ACC112 (cell line): ENCODE measurements around the gene METTL16.
"Not testable (repeated sequence)": the region's sequence is repeated elsewhere in the genome, so short reads cannot be mapped to it uniquely, and the experiment has no call there.

Source experiments
- H2AFZ ChIP-seq: fragments of 200-600 bp; sonication (generic); one replicate; pipeline ENCODE4 v1.6.0; 2017; ENCODE audit warnings: antibody characterized with exemption, low read length; ENCODE audit not compliant: unreplicated experiment
- H3K27ac ChIP-seq: fragments of 200-600 bp; sonication (generic); 2 replicates; pipeline ENCODE4 v1.5.1; 2014; ENCODE audit warnings: low read depth, mild to moderate bottlenecking, antibody characterized with exemption, low read length, moderate library complexity
- H3K27me3 ChIP-seq: fragments of 200-600 bp; sonication (generic); 2 replicates; pipeline ENCODE4 v1.6.1; 2014; ENCODE audit warnings: mild to moderate bottlenecking, antibody characterized with exemption, low read length, moderate library complexity, mixed read lengths; ENCODE audit not compliant: insufficient read depth
- H3K36me3 ChIP-seq: fragments of 200-600 bp; sonication (generic); 2 replicates; pipeline ENCODE4 v1.6.1; 2016; ENCODE audit warnings: mild to moderate bottlenecking, antibody characterized with exemption, low read length, moderate library complexity, mixed read lengths; ENCODE audit not compliant: insufficient read depth
- H3K4me1 ChIP-seq: fragments of 200-600 bp; sonication (generic); one replicate; pipeline ENCODE4 v1.6.1; 2016; ENCODE audit warnings: low read length, mixed read lengths; ENCODE audit not compliant: insufficient read depth, unreplicated experiment, control insufficient read depth
- H3K4me3 ChIP-seq: fragments of 200-600 bp; sonication (generic); 2 replicates; pipeline ENCODE4 v1.5.1; 2014; ENCODE audit warnings: mild to moderate bottlenecking, low read depth, low read length
- H3K79me2 ChIP-seq: fragments of 200-600 bp; sonication (generic); one replicate; pipeline ENCODE4 v1.6.0; 2016; ENCODE audit warnings: low read length; ENCODE audit not compliant: control insufficient read depth, unreplicated experiment, insufficient read depth

Gene METTL16, protein sequence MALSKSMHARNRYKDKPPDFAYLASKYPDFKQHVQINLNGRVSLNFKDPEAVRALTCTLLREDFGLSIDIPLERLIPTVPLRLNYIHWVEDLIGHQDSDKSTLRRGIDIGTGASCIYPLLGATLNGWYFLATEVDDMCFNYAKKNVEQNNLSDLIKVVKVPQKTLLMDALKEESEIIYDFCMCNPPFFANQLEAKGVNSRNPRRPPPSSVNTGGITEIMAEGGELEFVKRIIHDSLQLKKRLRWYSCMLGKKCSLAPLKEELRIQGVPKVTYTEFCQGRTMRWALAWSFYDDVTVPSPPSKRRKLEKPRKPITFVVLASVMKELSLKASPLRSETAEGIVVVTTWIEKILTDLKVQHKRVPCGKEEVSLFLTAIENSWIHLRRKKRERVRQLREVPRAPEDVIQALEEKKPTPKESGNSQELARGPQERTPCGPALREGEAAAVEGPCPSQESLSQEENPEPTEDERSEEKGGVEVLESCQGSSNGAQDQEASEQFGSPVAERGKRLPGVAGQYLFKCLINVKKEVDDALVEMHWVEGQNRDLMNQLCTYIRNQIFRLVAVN

DNA sequence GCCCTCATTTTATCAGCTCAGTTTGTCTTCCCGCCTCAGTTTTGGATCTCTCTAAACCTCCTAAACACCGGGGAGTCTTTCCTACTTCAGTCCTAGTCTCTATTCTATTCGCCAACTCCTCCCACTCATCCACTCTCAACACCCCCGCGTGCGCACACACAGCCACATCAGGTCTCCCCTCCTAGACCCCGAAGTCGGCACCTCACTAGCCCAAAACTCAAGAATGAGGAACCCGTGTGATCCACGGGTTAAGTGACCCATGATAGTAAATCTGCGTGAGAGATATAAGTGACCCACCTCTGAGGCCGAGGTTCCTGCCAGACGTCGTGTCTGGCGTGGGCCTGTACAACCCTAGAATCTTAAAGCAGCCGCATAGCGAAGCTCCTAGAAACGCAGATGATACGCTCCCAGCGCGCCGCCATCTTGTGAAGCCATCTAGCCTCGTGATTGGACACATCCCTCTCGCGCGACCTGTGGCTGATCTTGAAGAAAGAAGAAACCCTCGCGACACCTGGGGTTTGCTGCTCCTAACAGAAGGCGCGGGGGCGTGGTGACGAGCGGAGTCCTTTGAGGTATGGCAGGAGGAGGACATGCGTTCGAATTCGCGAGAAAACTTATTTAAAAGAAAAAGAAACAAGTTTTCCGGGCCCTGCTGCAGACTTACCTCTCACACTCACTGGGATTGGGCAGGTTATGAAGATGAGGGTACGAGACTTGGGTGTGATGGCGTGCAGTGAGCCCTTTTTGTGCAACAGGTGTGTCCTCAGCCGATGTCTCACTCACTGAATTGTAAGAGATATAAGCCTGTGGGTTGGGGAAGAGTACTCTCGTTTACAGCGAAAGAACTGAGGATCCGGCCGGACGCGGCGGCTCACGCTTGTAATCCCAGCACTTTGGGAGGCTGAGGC is at the start of gene METTL16:
TSS of gene METTL16 (minus strand) at position 427 of the 908 bp plus-strand sequence. CDS start 9,557 bp downstream, outside the sequence.
- H3K4me1 ChIP-seq, result peaks cover 12% of the 10 kb centered on the region
- peaks cover 35% of the 10 kb centered on the region for H3K79me2 ChIP-seq
- H3K36me3 ChIP-seq, result no peaks in the 10 kb centered on the region
- H3K27ac ChIP-seq, result peak within 1 kb of the TSS; percentile 98
- H2AFZ ChIP-seq, result peak within 1 kb of the TSS; percentile 94
- no peaks in the 10 kb centered on the region for H3K27me3 ChIP-seq
- peak within 1 kb of the TSS; percentile 95 for H3K4me3 ChIP-seq

DNA sequence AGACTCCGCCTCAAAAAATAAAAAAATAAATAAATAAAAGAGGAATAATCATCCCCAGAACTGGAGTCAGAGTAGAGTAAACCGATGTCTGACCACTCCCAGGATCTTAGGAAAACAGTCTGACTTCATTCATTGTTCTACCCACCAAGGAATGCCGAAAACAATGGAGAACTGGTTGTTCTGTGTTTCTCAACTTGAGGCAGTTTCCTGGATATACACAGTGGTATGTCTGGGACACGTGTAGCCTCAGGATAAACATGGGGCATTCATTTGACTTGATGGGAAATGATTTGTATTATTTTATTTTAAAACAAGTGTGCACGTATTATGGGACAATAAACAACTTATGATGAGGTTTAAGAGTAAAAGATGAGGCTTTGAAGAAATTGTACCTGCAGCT is 49.0 kb upstream of the METTL16 start:
- no peak overlapping the region for H3K4me3 ChIP-seq
- no peaks in the 10 kb centered on the region for H3K36me3 ChIP-seq
- H3K79me2 ChIP-seq, result no peaks in the 10 kb centered on the region
- peaks cover 6% of the 10 kb centered on the region; the same call in 1 of the 2 replicates for H3K27me3 ChIP-seq
- H2AFZ ChIP-seq, result no peak overlapping the region
- H3K4me1 ChIP-seq, result peaks cover 9% of the 10 kb centered on the region
- no peak overlapping the region for H3K27ac ChIP-seq

DNA sequence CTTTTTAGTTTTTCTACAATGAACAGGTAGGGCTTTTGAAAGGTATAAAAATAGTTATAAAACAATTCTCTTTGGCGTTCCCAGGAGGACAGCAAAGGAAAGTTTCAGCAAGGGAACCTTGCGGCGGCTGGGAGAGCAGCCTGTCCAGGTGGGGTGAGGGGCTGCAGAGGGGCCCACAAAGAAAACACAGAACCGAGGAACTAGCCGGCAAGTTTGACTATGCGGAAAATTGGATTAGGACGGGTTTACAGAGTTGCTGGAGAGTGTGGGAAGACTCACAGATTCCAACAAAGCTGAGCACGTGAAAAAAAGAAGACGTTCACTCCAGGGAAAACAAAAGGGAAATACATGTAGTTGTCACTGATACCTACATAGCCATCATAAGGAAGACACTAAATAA is 40.2 kb upstream of the METTL16 start:
- no peak overlapping the region for H3K27ac ChIP-seq
- no peaks in the 10 kb centered on the region for H3K4me1 ChIP-seq
- no peak overlapping the region for H2AFZ ChIP-seq
- H3K4me3 ChIP-seq, result no peak overlapping the region
- H3K79me2 ChIP-seq, result no peaks in the 10 kb centered on the region
- no peaks in the 10 kb centered on the region for H3K36me3 ChIP-seq
- H3K27me3 ChIP-seq, result peaks cover 3% of the 10 kb centered on the region

DNA sequence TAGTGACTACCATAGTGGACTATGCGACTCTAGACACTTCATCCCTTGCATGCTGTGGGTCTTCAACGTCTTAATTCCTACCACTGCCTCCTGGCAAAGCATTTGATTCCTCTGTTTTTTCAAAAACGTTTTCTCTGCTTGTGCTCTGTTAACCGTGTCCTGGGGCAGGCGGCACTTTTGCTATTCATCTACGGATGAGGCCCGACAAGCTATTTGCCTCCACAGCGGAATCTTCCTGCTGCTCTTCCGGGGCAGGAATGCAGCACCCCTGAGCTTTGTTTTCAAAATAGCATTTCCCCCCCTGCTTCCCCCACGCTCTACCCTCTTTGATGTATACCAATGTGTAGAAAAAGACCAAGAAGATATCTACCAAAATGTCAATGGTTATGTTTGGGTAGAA is 39.8 kb upstream of the METTL16 start:
- H2AFZ ChIP-seq, result no peak overlapping the region
- H3K27me3 ChIP-seq, result no peaks in the 10 kb centered on the region; the same call in 1 of the 2 replicates
- H3K4me3 ChIP-seq, result no peak overlapping the region
- H3K79me2 ChIP-seq, result no peaks in the 10 kb centered on the region
- H3K27ac ChIP-seq, result no peak overlapping the region
- H3K4me1 ChIP-seq, result no peaks in the 10 kb centered on the region
- H3K36me3 ChIP-seq, result no peaks in the 10 kb centered on the region

DNA sequence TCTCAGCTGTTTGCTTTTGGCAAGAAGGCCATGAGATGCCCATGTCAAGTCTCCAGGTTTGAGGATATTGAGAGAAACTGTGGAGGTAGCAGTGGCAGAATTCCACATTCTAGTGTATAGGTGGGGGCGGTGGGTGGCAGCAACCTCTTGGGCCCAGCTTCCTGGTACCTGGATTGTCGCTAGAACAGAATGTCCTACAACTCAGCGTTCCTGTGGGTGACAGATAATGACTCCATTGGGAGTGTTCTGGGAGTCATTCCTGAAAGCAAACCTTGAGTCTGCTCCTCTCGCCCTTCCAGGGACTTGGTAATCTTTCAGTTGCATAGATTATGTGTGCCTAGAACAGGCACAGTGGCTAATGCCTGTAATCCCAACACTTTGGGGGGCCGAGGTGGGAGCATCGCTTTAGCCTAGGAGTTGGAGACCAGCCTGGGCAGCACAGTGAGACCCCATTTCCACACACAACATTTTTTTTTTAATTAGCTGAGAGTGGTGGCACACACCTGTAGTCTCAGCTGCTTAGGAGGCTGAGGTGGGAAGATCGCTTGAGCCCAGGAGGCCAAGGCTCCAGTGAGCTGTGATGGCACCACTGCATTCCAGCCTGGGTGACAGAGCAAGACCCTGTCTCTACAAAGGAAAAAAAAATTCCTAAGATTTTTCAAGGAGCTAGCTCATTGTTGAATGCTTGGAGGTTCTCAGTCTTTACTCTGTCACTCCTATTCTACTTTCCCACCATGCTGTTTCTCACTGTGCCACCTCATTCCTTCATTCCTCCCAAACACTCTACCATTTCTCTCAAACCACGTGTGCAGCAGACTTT is 37.9 kb upstream of the METTL16 start:
- no peaks in the 10 kb centered on the region for H3K4me1 ChIP-seq
- no peak overlapping the region for H3K4me3 ChIP-seq

DNA sequence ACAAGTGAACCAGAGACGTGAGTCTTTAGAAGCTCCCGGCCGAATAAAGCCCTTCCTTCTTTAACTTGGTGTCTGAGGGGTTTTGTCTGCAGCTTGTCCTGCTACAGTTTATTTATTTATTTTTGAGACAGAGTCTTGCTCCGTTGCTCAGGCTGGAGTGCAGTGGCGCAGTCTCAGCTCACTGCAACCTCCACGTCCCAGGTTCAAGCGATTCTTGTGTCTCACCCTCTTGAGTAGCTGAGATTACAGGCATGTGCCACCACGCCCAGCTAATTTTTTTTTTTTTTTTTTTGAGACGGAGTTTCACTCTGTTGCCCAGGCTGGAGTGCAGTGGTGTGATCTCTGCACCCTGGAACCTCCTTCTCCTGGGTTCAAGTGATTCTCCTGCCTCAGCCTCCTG is 36.3 kb upstream of the METTL16 start:
- H2AFZ ChIP-seq, H3K36me3 ChIP-seq, H3K27me3 ChIP-seq, H3K4me1 ChIP-seq, H3K79me2 ChIP-seq, H3K27ac ChIP-seq, H3K4me3 ChIP-seq: not testable (repeated sequence)

More for the DNA sequence above, 37.9 kb upstream of the METTL16 start:
- H3K27ac ChIP-seq, result no peak overlapping the region
- H3K36me3 ChIP-seq, result no peaks in the 10 kb centered on the region
- H2AFZ ChIP-seq, result no peak overlapping the region
- H3K79me2 ChIP-seq, result no peaks in the 10 kb centered on the region
- H3K27me3 ChIP-seq, result no peaks in the 10 kb centered on the region; the same call in 1 of the 2 replicates

DNA sequence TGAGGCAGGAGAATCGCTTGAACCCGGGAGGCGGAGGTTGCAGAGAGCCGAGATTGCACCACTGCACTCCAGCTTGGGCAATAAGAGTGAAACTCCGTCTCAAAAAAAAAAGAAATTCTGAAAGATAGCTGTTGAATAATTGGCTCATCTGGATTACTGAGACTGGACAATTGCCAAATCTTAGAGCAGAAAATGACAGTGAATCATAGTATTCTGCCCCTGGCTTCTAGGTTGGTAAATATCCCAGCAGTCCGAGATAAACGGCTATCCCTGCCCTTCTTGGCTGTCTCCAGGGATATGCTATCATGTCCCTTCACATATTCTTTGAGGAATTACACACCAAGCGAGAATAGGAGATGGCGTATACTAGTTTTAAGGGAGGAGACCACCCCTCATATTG is 35.5 kb upstream of the METTL16 start:
- no peaks in the 10 kb centered on the region; the same call in 1 of the 2 replicates for H3K27me3 ChIP-seq
- H3K79me2 ChIP-seq, result no peaks in the 10 kb centered on the region
- no peak overlapping the region for H2AFZ ChIP-seq
- H3K36me3 ChIP-seq, result no peaks in the 10 kb centered on the region
- no peaks in the 10 kb centered on the region for H3K4me1 ChIP-seq
- peak overlapping the region; percentile 21; the same call in 1 of the 2 replicates for H3K4me3 ChIP-seq
- H3K27ac ChIP-seq, result no peak overlapping the region

DNA sequence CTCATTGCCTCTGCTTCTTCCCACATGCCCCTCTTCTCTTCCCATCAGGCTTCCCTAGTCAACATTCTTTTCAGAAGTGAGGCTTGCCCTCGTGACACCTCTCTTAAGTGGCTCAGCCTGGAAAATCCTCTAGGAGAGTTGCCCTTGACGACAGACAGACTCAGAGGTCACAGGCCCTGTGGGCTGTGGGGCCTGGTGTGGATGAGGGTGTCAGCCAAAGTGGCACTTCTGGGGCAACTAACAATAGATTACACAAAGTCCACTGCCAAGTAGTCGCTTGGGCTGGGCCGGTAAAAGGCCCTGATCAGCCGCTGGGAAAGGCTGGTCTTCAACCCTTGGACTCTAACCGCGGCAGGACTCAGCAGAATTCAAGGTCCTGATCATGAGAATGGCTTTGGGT is 33.7 kb upstream of the METTL16 start:
- Histone ChIP-seq H3K27me3 (no peaks in the 10 kb centered on the region), H3K4me1 (no peaks in the 10 kb centered on the region), H3K79me2 (no peaks in the 10 kb centered on the region), H3K27ac (no peak overlapping the region), H3K36me3 (no peaks in the 10 kb centered on the region), H2AFZ (no peak overlapping the region), H3K4me3 (no peak overlapping the region)

DNA sequence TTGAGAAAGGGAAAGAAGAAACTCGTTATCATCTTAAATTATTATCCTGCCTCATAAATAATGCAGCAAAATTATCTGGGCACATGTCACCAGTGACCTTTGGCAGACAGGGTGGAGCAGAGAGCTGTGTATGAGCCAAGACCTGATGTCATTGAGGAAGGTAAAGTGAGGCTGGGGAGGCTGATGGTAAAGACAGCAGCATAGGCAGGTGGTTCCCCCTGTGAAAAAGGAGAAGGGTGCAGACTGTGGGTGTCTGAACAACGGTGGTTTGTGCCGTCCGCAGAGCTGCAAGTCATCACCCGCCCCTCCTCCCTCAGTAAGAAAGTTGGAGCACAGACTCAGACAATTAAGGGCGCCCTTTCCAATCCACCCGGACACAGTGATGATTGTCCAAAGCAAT is 30.8 kb upstream of the METTL16 start:
- no peaks in the 10 kb centered on the region for H3K27me3 ChIP-seq
- no peak overlapping the region for H3K27ac ChIP-seq
- no peaks in the 10 kb centered on the region for H3K36me3 ChIP-seq
- H3K4me3 ChIP-seq, result no peak overlapping the region
- H2AFZ ChIP-seq, result peak overlapping the region; percentile 31
- H3K4me1 ChIP-seq, result no peaks in the 10 kb centered on the region
- H3K79me2 ChIP-seq, result no peaks in the 10 kb centered on the region

DNA sequence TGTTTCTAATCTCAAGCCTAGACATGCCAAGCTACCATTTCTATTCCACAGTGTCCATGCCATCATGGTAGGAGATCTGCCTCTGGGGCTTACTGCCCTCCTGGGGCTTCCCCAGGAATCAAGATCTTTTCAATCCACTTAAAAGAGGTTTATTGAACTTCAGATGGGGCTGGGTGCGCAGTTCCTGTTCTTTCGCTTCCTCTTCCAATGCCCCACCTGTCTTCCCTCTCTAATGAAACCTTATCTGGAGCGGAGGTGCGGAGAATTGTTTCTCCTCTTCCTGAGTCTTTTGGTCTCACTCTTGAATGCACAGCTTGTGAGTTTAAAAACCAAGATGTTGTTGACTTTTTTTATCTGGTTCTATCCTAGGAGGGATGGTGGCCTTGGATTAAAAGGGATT is 30.4 kb upstream of the METTL16 start:
- H3K79me2 ChIP-seq, result no peaks in the 10 kb centered on the region
- H3K27me3 ChIP-seq, result no peaks in the 10 kb centered on the region
- H3K4me1 ChIP-seq, result no peaks in the 10 kb centered on the region
- no peaks in the 10 kb centered on the region for H3K36me3 ChIP-seq
- H2AFZ ChIP-seq, result no peak overlapping the region
- H3K27ac ChIP-seq, result no peak overlapping the region
- H3K4me3 ChIP-seq, result no peak overlapping the region
